HEK293 (cell line): ENCODE results near the gene MAGI1.

Experiments used
- CTCF ChIA-PET: fragments of 350-600 bp; formaldehyde crosslinking; extraction: SDS; loops from one replicate; lab custom pipeline; 2021; ENCODE audit warnings: antibody characterized with exemption; lab: Yijun Ruan, JAX
- POLR2A ChIA-PET: fragments of 300-600 bp; formaldehyde crosslinking; extraction: SDS; loops from one replicate; lab custom pipeline; 2020; ENCODE audit warnings: antibody characterized with exemption, inconsistent platforms; lab: Yijun Ruan, JAX
- H3K27ac ChIP-seq: fragments of 200-500 bp; sonication (Bioruptor generic); 2 replicates; pipeline ENCODE4 v1.5.1; 2014; ENCODE audit warnings: low read depth, low read length, control low read depth, inconsistent platforms; ENCODE audit errors: extremely low read depth
- H3K36me3 ChIP-seq, 2 experiments: fragments of 200-500 bp in 1 of 2; sonication (Bioruptor generic) in 1 of 2; 1 replicate in 1 of 2; 2 replicates in 1 of 2; pipeline ENCODE4 v1.5.1; 2014 to 2017; ENCODE audit warnings: inconsistent platforms in 2 of 2, low read length in 2 of 2; ENCODE audit not compliant: control insufficient read depth in 2 of 2, insufficient read depth in 1 of 2
- H3K4me1 ChIP-seq: fragments of 200-500 bp; sonication (Bioruptor generic); 2 replicates; pipeline ENCODE4 v1.5.1; 2014; ENCODE audit warnings: mild to moderate bottlenecking, low read length, inconsistent platforms; ENCODE audit not compliant: control insufficient read depth, insufficient read depth
- H3K4me3 ChIP-seq: 2 replicates; pipeline ENCODE4 v1.5.1; 2011; ENCODE audit warnings: low read depth, mild to moderate bottlenecking, control low read depth, low read length, moderate library complexity
- H3K9me3 ChIP-seq: fragments of 200-500 bp; sonication (Bioruptor generic); 2 replicates; pipeline ENCODE4 v1.5.1; 2014; ENCODE audit warnings: low read depth, low read length, inconsistent platforms; ENCODE audit not compliant: control insufficient read depth, insufficient read depth
- CTCF ChIP-seq: fragments of 450-650 bp; formaldehyde crosslinking; IDR thresholded peaks from 2 replicates; pipeline ENCODE4 v1.5.1; 2016; ENCODE audit warnings: missing biosample characterization, missing genetic modification characterization
- HIC1 ChIP-seq: fragments of 450-650 bp; formaldehyde crosslinking; IDR thresholded peaks from 2 replicates; pipeline ENCODE4 v1.5.1; 2016; ENCODE audit warnings: missing biosample characterization, missing genetic modification characterization
- HOXC10 ChIP-seq: sonication (generic); formaldehyde crosslinking; IDR thresholded peaks from 2 replicates; pipeline ENCODE4 v1.8.1; 2023; ENCODE audit warnings: mild to moderate bottlenecking, missing genetic modification reagents
- PRDM1 ChIP-seq: fragments of 450-650 bp; formaldehyde crosslinking; IDR thresholded peaks from 2 replicates; pipeline ENCODE4; 2016; ENCODE audit warnings: missing biosample characterization, missing genetic modification characterization
- TSHZ1 ChIP-seq: fragments of 450-650 bp; formaldehyde crosslinking; IDR thresholded peaks from 2 replicates; pipeline ENCODE4 v1.5.1; 2016; ENCODE audit warnings: missing biosample characterization, missing genetic modification characterization, borderline replicate concordance
- ZBTB1 ChIP-seq: fragments of 450-650 bp; formaldehyde crosslinking; IDR thresholded peaks from 2 replicates; pipeline ENCODE4 v1.5.1; 2016; ENCODE audit warnings: missing biosample characterization, missing genetic modification characterization
- ZBTB21 ChIP-seq: fragments of 450-650 bp; formaldehyde crosslinking; IDR thresholded peaks from 2 replicates; pipeline ENCODE4 v1.5.1; 2017; ENCODE audit warnings: missing biosample characterization, missing genetic modification characterization
- ZBTB48 ChIP-seq: fragments of 450-650 bp; formaldehyde crosslinking; IDR thresholded peaks from 2 replicates; pipeline ENCODE4 v1.5.1; 2016; ENCODE audit warnings: missing biosample characterization, missing genetic modification characterization
- ZBTB49 ChIP-seq: fragments of 450-650 bp; formaldehyde crosslinking; IDR thresholded peaks from 2 replicates; pipeline ENCODE4 v1.5.1; 2016; ENCODE audit warnings: missing biosample characterization, missing genetic modification characterization, low read depth
- ZBTB8A ChIP-seq: fragments of 450-650 bp; formaldehyde crosslinking; IDR thresholded peaks from 2 replicates; pipeline ENCODE4 v1.5.1; 2016; ENCODE audit warnings: missing biosample characterization, missing genetic modification characterization
- ZFP69B ChIP-seq: fragments of 450-650 bp; formaldehyde crosslinking; IDR thresholded peaks from 2 replicates; pipeline ENCODE4 v1.5.1; 2016; ENCODE audit warnings: missing biosample characterization, missing genetic modification characterization
- ZIC2 ChIP-seq: fragments of 450-650 bp; formaldehyde crosslinking; IDR thresholded peaks from 2 replicates; pipeline ENCODE4 v1.5.1; 2016; ENCODE audit warnings: missing biosample characterization, missing genetic modification characterization
- ZNF274 ChIP-seq, 2 experiments: fragments of 200-500 bp in 1 of 2; fragments of 450-650 bp in 1 of 2; sonication (Bioruptor generic) in 1 of 2; formaldehyde crosslinking in 1 of 2; IDR thresholded peaks; 2 replicates each; pipeline versions ENCODE4 v1.5.1 to v1.6.1; 2014 to 2016; ENCODE audit warnings: borderline replicate concordance in 1 of 2, inconsistent platforms in 1 of 2, low read length in 1 of 2, missing biosample characterization in 1 of 2, missing genetic modification characterization in 1 of 2
- ZNF280C ChIP-seq: fragments of 450-650 bp; formaldehyde crosslinking; IDR thresholded peaks from 2 replicates; pipeline ENCODE4 v1.5.1; 2016; ENCODE audit warnings: missing biosample characterization, missing genetic modification characterization
- ZNF292 ChIP-seq: fragments of 450-650 bp; formaldehyde crosslinking; IDR thresholded peaks from 2 replicates; pipeline ENCODE4 v1.5.1; 2016; ENCODE audit warnings: low read depth, missing biosample characterization, missing genetic modification characterization, borderline replicate concordance
- ZNF311 ChIP-seq: fragments of 450-650 bp; formaldehyde crosslinking; IDR thresholded peaks from 2 replicates; pipeline ENCODE4 v1.5.1; 2017; ENCODE audit warnings: missing biosample characterization, missing genetic modification characterization, borderline replicate concordance
- ZNF37A ChIP-seq: fragments of 450-650 bp; IDR thresholded peaks from 2 replicates; pipeline ENCODE4 v1.5.1; 2018; ENCODE audit warnings: missing biosample characterization, missing genetic modification characterization
- ZNF521 ChIP-seq: fragments of 450-650 bp; formaldehyde crosslinking; IDR thresholded peaks from 2 replicates; pipeline ENCODE4 v1.5.1; 2017; ENCODE audit warnings: missing biosample characterization, mild to moderate bottlenecking, missing genetic modification characterization
- ZNF548 ChIP-seq: fragments of 450-650 bp; formaldehyde crosslinking; IDR thresholded peaks from 2 replicates; pipeline ENCODE4 v1.5.1; 2016; ENCODE audit warnings: missing biosample characterization, missing genetic modification characterization
- ZNF571 ChIP-seq: fragments of 450-650 bp; formaldehyde crosslinking; IDR thresholded peaks from 2 replicates; pipeline ENCODE4 v1.5.0; 2017; ENCODE audit warnings: missing biosample characterization, missing genetic modification characterization
- ZNF580 ChIP-seq: fragments of 450-650 bp; formaldehyde crosslinking; IDR thresholded peaks from 2 replicates; pipeline ENCODE4 v1.5.1; 2016; ENCODE audit warnings: missing biosample characterization, missing genetic modification characterization
- ZNF777 ChIP-seq: fragments of 450-650 bp; formaldehyde crosslinking; IDR thresholded peaks from 2 replicates; pipeline ENCODE4 v1.5.1; 2017; ENCODE audit warnings: missing biosample characterization, missing genetic modification characterization, borderline replicate concordance
- ZNF837 ChIP-seq: fragments of 450-650 bp; formaldehyde crosslinking; IDR thresholded peaks from 2 replicates; pipeline ENCODE4 v1.5.1; 2016; ENCODE audit warnings: missing biosample characterization, missing genetic modification characterization
- ZSCAN30 ChIP-seq: fragments of 450-650 bp; IDR thresholded peaks from 2 replicates; pipeline ENCODE4 v1.5.1; 2018; ENCODE audit warnings: missing biosample characterization, mild to moderate bottlenecking, missing genetic modification characterization, moderate library complexity

Gene MAGI1

GRCh38 chr3:65330072-65330471, 708.6 kb downstream of the MAGI1 start (continued):
- TF ChIP-seq ZBTB49 (tag by site-specific recombination), result no peak
- TF ChIP-seq HOXC10, result no peak
- no peak for TF ChIP-seq ZNF548
- no peak for TF ChIP-seq ZNF777 (tag by site-specific recombination)
- TF ChIP-seq ZFP69B (tag by site-specific recombination), result no peak

GRCh38 chr3:65328148-65328547, 710.6 kb downstream of the MAGI1 start:
- Histone ChIP-seq H3K27ac (no peak overlapping the region), H3K36me3 (no peaks in the 10 kb centered on the region), H3K4me3 (no peak overlapping the region), H3K4me1 (no peaks in the 10 kb centered on the region), H3K9me3 (no peaks in the 10 kb centered on the region)
- CTCF ChIA-PET, result interaction anchor here (0.6 to 0.7 kb wide), 2 partner anchors 96 to 798 kb away, joined by 3 read pairs; no protein-coding TSS in a partner anchor
- TF ChIP-seq ZNF571 (tag by site-specific recombination) (no peak), ZNF777 (tag by site-specific recombination) (no peak), ZSCAN30 (tag by site-specific recombination) (no peak), ZNF521 (no peak), CTCF (tag by site-specific recombination) (no peak), ZNF292 (tag by site-specific recombination) (no peak), ZBTB48 (tag by site-specific recombination) (no peak), ZNF311 (tag by site-specific recombination) (no peak), TSHZ1 (no peak), ZNF280C (tag by site-specific recombination) (no peak), HIC1 (tag by site-specific recombination) (no peak), ZBTB1 (tag by site-specific recombination) (no peak), ZBTB21 (no peak), ZNF580 (tag by site-specific recombination) (no peak), PRDM1 (no peak), ZIC2 (tag by site-specific recombination) (no peak), ZNF37A (no peak), ZBTB8A (no peak), ZNF837 (tag by site-specific recombination) (no peak), ZNF274 (IDR thresholded peaks at IDR 0.05; ENCODE audit: low read length) (no peak), ZNF274 (tag by site-specific recombination; IDR thresholded peaks at IDR 0.05; ENCODE audit: borderline replicate concordance) (no peak)
- POLR2A ChIA-PET, result no interaction called here
